Sigmoid colon (tissue), 4 donors: ENCODE data around the gene PRKCA.

Experiments
- POLR2A ChIP-seq, 2 donors: fragments of 450-650 bp; IDR thresholded peaks; one replicate each; pipeline ENCODE4 v1.6.1; 2016; ENCODE audit warnings: antibody characterized with exemption in 2 of 2, mild to moderate bottlenecking in 2 of 2, moderate library complexity in 2 of 2
- POLR2AphosphoS5 ChIP-seq, 4 donors: sonication (generic); formaldehyde crosslinking; IDR thresholded peaks; one replicate each; pipeline ENCODE4 v1.6.1; 2017; ENCODE audit warnings: antibody characterized with exemption in 4 of 4
- TF ChIP-seq, protein P1 (sequence below), 4 experiments: fragments of 450-650 bp in 3 of 4; fragments of 200-600 bp in 1 of 4; IDR thresholded peaks; one replicate each; pipeline ENCODE4 v1.5.1; 2016 to 2019; ENCODE audit warnings: antibody characterized with exemption in 4 of 4, mild to moderate bottlenecking in 3 of 4, moderate library complexity in 2 of 4

DNA sequence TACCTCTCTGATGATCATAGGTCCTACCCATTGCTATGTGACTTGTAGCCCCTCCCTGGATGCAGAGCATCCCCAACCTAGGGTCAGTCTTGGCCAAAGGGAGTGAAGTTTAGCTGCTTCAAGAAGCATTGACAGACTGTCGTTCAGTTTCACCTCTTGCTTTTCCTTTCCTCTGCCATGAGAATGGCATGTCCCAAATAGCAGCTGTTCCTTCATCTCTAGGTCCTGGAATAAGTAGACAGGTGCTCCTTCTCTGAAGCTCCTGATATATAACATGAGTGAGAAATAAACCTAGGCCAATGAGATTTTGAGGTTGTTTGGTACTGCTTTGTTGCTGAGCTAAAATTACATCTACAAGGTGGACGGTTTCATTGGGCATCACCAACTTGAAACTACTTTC is 328.0 kb downstream of the PRKCA start:
- TF ChIP-seq, protein P1, sequence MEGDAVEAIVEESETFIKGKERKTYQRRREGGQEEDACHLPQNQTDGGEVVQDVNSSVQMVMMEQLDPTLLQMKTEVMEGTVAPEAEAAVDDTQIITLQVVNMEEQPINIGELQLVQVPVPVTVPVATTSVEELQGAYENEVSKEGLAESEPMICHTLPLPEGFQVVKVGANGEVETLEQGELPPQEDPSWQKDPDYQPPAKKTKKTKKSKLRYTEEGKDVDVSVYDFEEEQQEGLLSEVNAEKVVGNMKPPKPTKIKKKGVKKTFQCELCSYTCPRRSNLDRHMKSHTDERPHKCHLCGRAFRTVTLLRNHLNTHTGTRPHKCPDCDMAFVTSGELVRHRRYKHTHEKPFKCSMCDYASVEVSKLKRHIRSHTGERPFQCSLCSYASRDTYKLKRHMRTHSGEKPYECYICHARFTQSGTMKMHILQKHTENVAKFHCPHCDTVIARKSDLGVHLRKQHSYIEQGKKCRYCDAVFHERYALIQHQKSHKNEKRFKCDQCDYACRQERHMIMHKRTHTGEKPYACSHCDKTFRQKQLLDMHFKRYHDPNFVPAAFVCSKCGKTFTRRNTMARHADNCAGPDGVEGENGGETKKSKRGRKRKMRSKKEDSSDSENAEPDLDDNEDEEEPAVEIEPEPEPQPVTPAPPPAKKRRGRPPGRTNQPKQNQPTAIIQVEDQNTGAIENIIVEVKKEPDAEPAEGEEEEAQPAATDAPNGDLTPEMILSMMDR (IDR thresholded peaks at IDR 0.05): no peak
- TF ChIP-seq POLR2A (IDR thresholded peaks at IDR 0.05): no peak
- TF ChIP-seq POLR2AphosphoS5 (IDR thresholded peaks at IDR 0.05): no peak
